Dermis microvascular lymphatic vessel endothelial cell (primary cell): ENCODE results near the gene MRGPRX4. TPM values are rescaled to one million over a fixed set of nuclear protein-coding genes. Genes with fewer than 3 reads are reported as not detected.
A peak's percentile ranks its signal among the peaks of the same experiment; 100 is the strongest.
"Not testable (repeated sequence)": the region's sequence is repeated elsewhere in the genome, so short reads cannot be mapped to it uniquely, and the experiment has no call there.

Source experiments
- DNase-seq, 2 donors: peaks; one replicate each; pipeline versions ENCODE4 v3.0.0 to v3.0.0-alpha.2; 2010; ENCODE audit warnings: low read depth in 2 of 2
- total RNA-seq: library from RNA; depleted of rRNA; stranded (reverse); fragments of >200 nt; gene quantifications from 2 replicates; pipeline ENCODE4 v1.2.1, GENCODE V29; 2014

Gene MRGPRX4
- total RNA-seq = 0.51 and 2.9 TPM in 2 replicates

GRCh38 chr11:18172666-18173065 lies at the start of gene MRGPRX4:
TSS of gene MRGPRX4 (plus strand) at chr11:18172837. CDS start at chr11:18173257, 420 bp downstream.
- peak; percentile 42 to 50 for DNase-seq

- not testable (repeated sequence) for DNase-seq
Observed at GRCh38 chr11:18131115-18131514, 41.5 kb upstream of the MRGPRX4 start.

- DNase-seq = no peak
Observed at GRCh38 chr11:18132341-18132740, 40.3 kb upstream of the MRGPRX4 start, which contains the start of gene MRGPRX3. TSS of gene MRGPRX3 (plus strand) at chr11:18132571. CDS start at chr11:18137203, 4,632 bp downstream.

GRCh38 chr11:18135308-18135707 lies 37.3 kb upstream of the MRGPRX4 start:
- no peak for DNase-seq

- no peak for DNase-seq
Observed at GRCh38 chr11:18137186-18137800, 35.3 kb upstream of the MRGPRX4 start.

GRCh38 chr11:18140145-18140544 lies 32.5 kb upstream of the MRGPRX4 start:
- no peak for DNase-seq

GRCh38 chr11:18144243-18144642 lies 28.4 kb upstream of the MRGPRX4 start:
- no peak for DNase-seq

- no peak for DNase-seq
Observed at GRCh38 chr11:18145025-18145424, 27.6 kb upstream of the MRGPRX4 start.

GRCh38 chr11:18145837-18146236 lies 26.8 kb upstream of the MRGPRX4 start:
- DNase-seq = no peak

GRCh38 chr11:18151581-18151980 lies 21.1 kb upstream of the MRGPRX4 start:
- DNase-seq = no peak

GRCh38 chr11:18168372-18168771 lies 4.3 kb upstream of the MRGPRX4 start:
- DNase-seq = no peak

- peak in 1 of 2 donors; percentile 12 for DNase-seq
Observed at GRCh38 chr11:18171377-18172000, 1.1 kb upstream of the MRGPRX4 start.

GRCh38 chr11:18173225-18173866 lies 709 bp downstream of the MRGPRX4 start:
- DNase-seq = no peak

GRCh38 chr11:18188796-18189195 lies 16.2 kb downstream of the MRGPRX4 start:
- no peak for DNase-seq

- not testable (repeated sequence) for DNase-seq
Observed at GRCh38 chr11:18189476-18190245, 17.0 kb downstream of the MRGPRX4 start.

GRCh38 chr11:18191376-18191775 lies 18.7 kb downstream of the MRGPRX4 start:
- no peak for DNase-seq

GRCh38 chr11:18193010-18193409 lies 20.4 kb downstream of the MRGPRX4 start:
- no peak for DNase-seq

GRCh38 chr11:18196532-18196931 lies 23.9 kb downstream of the MRGPRX4 start:
- DNase-seq = no peak

- not testable (repeated sequence) for DNase-seq
Observed at GRCh38 chr11:18197738-18198137, 25.1 kb downstream of the MRGPRX4 start.

- peak; percentile 21 to 39 for DNase-seq
Observed at GRCh38 chr11:18203723-18204122, 31.1 kb downstream of the MRGPRX4 start.

- DNase-seq = no peak
Observed at GRCh38 chr11:18204220-18204619, 31.6 kb downstream of the MRGPRX4 start.

GRCh38 chr11:18204771-18205170 lies 32.1 kb downstream of the MRGPRX4 start:
- DNase-seq = no peak
